SU-DHL-6 (cell line): Measurements from ENCODE around the gene SERINC1.

ENCODE experiments used
- EZH2phosphoT487 ChIP-seq: fragments of 200-600 bp; sonication (generic), shearing (Covaris generic); conservative IDR thresholded peaks from 2 replicates; pipeline ENCODE4 v1.6.1; 2018; ENCODE audit warnings: mild to moderate bottlenecking, antibody characterized with exemption, low read length, moderate library complexity, mixed read lengths
- TF ChIP-seq, protein P1 (sequence below): fragments of 200-600 bp; sonication (generic); IDR thresholded peaks from one replicate; pipeline ENCODE4 v1.5.1; 2017; ENCODE audit warnings: antibody characterized with exemption, mild to moderate bottlenecking, low read length, moderate library complexity; ENCODE audit not compliant: insufficient read depth, poor library complexity, severe bottlenecking

DNA sequence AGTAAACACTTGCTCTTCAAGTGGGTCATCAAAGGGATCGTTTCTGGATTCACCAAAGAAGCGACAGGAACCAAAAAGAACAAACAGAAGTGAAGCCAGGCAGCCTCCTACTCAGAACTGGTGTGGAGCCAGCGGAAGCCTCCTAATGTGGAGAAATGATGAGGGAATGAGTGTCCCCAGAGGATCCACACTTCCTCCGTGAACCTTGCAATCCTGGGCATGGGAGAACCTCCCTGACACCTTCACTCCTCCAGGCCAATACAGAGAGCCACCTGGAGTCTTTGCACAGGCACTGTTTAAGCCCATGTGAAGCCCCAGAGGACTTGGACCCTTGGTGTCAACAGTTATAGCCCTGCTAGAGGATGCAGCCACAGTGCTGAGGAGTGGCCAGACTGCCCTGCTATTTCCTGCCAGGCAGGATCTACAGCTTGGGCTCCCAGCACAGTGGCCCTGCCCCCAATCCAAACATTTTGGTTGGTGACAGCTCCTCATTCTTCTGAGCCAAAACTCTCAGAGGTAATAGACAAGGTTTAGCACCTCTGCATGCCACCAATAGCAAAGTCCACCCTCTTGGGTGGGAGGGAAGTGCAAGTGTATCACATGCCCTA, 23.2 kb upstream of the SERINC1 start:
- TF ChIP-seq, protein P1, sequence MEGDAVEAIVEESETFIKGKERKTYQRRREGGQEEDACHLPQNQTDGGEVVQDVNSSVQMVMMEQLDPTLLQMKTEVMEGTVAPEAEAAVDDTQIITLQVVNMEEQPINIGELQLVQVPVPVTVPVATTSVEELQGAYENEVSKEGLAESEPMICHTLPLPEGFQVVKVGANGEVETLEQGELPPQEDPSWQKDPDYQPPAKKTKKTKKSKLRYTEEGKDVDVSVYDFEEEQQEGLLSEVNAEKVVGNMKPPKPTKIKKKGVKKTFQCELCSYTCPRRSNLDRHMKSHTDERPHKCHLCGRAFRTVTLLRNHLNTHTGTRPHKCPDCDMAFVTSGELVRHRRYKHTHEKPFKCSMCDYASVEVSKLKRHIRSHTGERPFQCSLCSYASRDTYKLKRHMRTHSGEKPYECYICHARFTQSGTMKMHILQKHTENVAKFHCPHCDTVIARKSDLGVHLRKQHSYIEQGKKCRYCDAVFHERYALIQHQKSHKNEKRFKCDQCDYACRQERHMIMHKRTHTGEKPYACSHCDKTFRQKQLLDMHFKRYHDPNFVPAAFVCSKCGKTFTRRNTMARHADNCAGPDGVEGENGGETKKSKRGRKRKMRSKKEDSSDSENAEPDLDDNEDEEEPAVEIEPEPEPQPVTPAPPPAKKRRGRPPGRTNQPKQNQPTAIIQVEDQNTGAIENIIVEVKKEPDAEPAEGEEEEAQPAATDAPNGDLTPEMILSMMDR: no peak
- no peak for TF ChIP-seq EZH2phosphoT487
